Coronary artery (tissue), 2 donors: ENCODE measurements around the gene H2BW1.
"Not testable (repeated sequence)": the region's sequence is repeated elsewhere in the genome, so short reads cannot be mapped to it uniquely, and the experiment has no call there.

Experiments used
- DNase-seq: peaks from one replicate; pipeline ENCODE4 v3.0.0-alpha.2; 2017; ENCODE audit warnings: low spot score
- H3K27ac ChIP-seq, 2 donors: fragments of 200-600 bp; sonication (generic); one replicate each; pipeline ENCODE4 v1.5.1; 2016 to 2019
- H3K4me3 ChIP-seq: fragments of 200-600 bp; sonication (generic); 2 replicates; pipeline ENCODE4 v1.5.1; 2016; ENCODE audit warnings: mild to moderate bottlenecking, moderate library complexity
- TF ChIP-seq, protein P1 (sequence below): fragments of 200-600 bp; sonication (generic); IDR thresholded peaks from one replicate; pipeline ENCODE4 v1.5.1; 2019; ENCODE audit warnings: antibody characterized with exemption

The H2BW1 gene

DNA sequence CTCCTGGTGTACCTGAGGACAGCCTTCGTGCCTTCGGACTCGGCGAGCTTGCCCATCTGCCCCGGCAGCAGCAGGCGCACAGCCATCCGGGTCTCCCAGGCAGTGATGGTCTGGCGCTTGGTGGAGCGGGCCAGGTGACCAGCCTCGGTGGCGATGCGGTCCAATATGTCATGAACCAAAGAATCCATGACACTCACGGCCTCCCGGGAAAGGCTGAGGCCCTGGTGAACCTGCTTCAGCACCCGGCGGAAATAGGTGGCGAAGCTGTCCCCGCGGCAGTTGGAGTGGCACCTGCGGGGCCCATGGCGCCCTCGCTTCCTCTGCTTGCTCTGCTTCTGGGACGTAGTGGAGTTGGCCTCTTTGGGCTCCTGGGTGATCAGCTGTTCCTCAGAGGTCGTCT is 350 bp downstream of the H2BW1 start:
- no peak overlapping the region for H3K4me3 ChIP-seq
- TF ChIP-seq, protein P1, sequence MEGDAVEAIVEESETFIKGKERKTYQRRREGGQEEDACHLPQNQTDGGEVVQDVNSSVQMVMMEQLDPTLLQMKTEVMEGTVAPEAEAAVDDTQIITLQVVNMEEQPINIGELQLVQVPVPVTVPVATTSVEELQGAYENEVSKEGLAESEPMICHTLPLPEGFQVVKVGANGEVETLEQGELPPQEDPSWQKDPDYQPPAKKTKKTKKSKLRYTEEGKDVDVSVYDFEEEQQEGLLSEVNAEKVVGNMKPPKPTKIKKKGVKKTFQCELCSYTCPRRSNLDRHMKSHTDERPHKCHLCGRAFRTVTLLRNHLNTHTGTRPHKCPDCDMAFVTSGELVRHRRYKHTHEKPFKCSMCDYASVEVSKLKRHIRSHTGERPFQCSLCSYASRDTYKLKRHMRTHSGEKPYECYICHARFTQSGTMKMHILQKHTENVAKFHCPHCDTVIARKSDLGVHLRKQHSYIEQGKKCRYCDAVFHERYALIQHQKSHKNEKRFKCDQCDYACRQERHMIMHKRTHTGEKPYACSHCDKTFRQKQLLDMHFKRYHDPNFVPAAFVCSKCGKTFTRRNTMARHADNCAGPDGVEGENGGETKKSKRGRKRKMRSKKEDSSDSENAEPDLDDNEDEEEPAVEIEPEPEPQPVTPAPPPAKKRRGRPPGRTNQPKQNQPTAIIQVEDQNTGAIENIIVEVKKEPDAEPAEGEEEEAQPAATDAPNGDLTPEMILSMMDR = no peak
- no peak overlapping the region for H3K27ac ChIP-seq
- DNase-seq = no peak

DNA sequence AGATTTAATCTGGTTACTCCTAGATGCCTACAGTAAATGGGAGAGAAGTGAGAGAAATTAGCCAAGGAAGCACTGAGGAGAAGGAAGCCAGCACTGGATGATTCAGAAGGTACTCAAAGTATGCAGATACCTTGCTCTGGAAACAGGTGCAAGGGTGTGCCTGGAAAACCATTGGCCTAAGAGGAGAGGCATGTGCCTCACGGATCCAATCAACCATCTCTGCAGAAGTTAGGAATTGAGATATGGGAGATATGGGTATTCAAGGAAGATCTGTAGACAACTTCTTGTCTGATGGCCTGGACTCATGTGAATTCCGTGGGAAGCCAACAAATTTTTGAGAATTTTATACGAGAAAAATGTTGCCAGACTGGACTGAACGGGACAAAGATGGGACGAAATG is 4.7 kb downstream of the H2BW1 start:
- Histone ChIP-seq H3K4me3 (no peak overlapping the region), H3K27ac (no peak overlapping the region)
- DNase-seq = no peak
- TF ChIP-seq, protein P1 = no peak

DNA sequence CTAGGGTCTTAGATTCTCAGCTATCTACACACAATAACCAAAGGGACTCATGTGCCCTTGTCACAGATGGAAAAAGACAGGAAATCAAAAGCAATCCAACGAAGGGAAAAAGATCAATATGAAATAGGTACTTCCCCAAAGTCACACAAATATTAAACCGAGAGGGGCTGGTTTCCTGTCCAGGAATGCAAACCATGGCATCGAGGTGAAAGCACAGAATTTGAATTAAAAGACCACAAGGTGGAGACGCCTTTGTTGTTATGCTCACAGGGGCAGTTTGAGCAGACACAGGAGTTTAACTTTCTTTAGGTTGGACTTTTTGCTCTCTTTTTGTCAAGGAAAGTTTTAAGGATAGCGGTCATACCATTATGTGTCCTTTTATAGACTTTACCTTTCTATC is 14.3 kb downstream of the H2BW1 start:
- H3K27ac ChIP-seq = no peak overlapping the region
- no peak overlapping the region for H3K4me3 ChIP-seq
- DNase-seq = no peak
- TF ChIP-seq, protein P1 = no peak

- not testable (repeated sequence) for H3K27ac ChIP-seq, DNase-seq, H3K4me3 ChIP-seq
These were observed 30.0 kb downstream of the H2BW1 start for GRCh38 chrX:103983508-103983907.

GRCh38 chrX:103962411-103963278 is 50.9 kb downstream of the H2BW1 start, which contains the start of gene TMSB15B:
Gene TMSB15B, plus strand, starts transcription at chrX:103962627.
- DNase-seq, H3K27ac ChIP-seq, H3K4me3 ChIP-seq: not testable (repeated sequence)
